Esophagus muscularis mucosa (tissue), 4 donors: ENCODE measurements around the gene PLOD2. TPM values are rescaled to one million over a fixed set of nuclear protein-coding genes. Genes with fewer than 3 reads are reported as not detected.
A peak's percentile ranks its signal among the peaks of the same experiment; 100 is the strongest.

Experiments used
- DNase-seq: peaks from one replicate; pipeline ENCODE4 v3.0.0-alpha.2; 2017; ENCODE audit errors: extremely low spot score
- H3K27ac ChIP-seq, 4 donors: fragments of 200-600 bp; sonication (generic); replicated peaks in 1 of 4; 1 replicate in 3 of 4; 2 replicates in 1 of 4; pipeline ENCODE4 v1.5.1; 2016 to 2019; ENCODE audit warnings: mild to moderate bottlenecking in 1 of 4
- H3K27me3 ChIP-seq, 4 donors: fragments of 200-600 bp; sonication (generic); one replicate each; pipeline versions ENCODE4 v1.5.1 to v1.6.0; 2016 to 2019
- H3K36me3 ChIP-seq, 4 donors: fragments of 200-600 bp; sonication (generic); one replicate each; pipeline ENCODE4 v1.5.1; 2016 to 2019
- H3K4me1 ChIP-seq, 4 donors: fragments of 200-600 bp; sonication (generic); one replicate each; pipeline ENCODE4 v1.5.1; 2016 to 2019
- H3K4me3 ChIP-seq, 4 donors: fragments of 200-600 bp; sonication (generic); 1 replicate in 2 of 4; 2 replicates in 2 of 4; pipeline ENCODE4 v1.5.1; 2016 to 2019; ENCODE audit warnings: mild to moderate bottlenecking in 4 of 4, moderate library complexity in 1 of 4
- H3K9me3 ChIP-seq, 4 donors: fragments of 200-600 bp; sonication (generic); 1 replicate in 3 of 4; 2 replicates in 1 of 4; pipeline ENCODE4 v1.5.1; 2016 to 2019
- EP300 ChIP-seq: sonication (generic); formaldehyde crosslinking; IDR thresholded peaks from one replicate; pipeline ENCODE4 v1.6.1; 2017; ENCODE audit warnings: antibody characterized with exemption
- POLR2A ChIP-seq: fragments of 450-650 bp; IDR thresholded peaks from one replicate; pipeline ENCODE4 v1.6.1; 2017; ENCODE audit warnings: antibody characterized with exemption, moderate library complexity, mild to moderate bottlenecking, low read depth
- POLR2AphosphoS5 ChIP-seq, 2 donors: sonication (generic); formaldehyde crosslinking; IDR thresholded peaks; one replicate each; pipeline ENCODE4 v1.6.1; 2017; ENCODE audit warnings: antibody characterized with exemption in 2 of 2
- WGBS: methylation state at CpG from one replicate; pipeline ENCODE4 v1.1.5; 2018; 5-methylcytosine and 5-hydroxymethylcytosine counted together
- intact Hi-C: fragments of 100-400 bp; cut with DNase I; formaldehyde crosslinking; loops from one replicate; pipeline ENCODE4 v1.15.1; 2023
- total RNA-seq, 4 donors: library from RNA; depleted of rRNA; stranded (reverse); fragments of >200 nt; gene quantifications; one replicate each; pipeline versions ENCODE4 v1.1.0 to v1.2.1, GENCODE V29; 2016
- TF ChIP-seq, protein P1 (sequence below), 3 experiments: fragments of 200-600 bp in 2 of 3; fragments of 450-650 bp in 1 of 3; sonication (generic) in 2 of 3; IDR thresholded peaks; one replicate each; pipeline ENCODE4 v1.5.1; 2017 to 2019; ENCODE audit warnings: antibody characterized with exemption in 3 of 3, mild to moderate bottlenecking in 2 of 3, moderate library complexity in 1 of 3

Gene PLOD2
- total RNA-seq, 4 donors from 2014 or later, result 48.2 to 84.7 (median 54.9) TPM

DNA sequence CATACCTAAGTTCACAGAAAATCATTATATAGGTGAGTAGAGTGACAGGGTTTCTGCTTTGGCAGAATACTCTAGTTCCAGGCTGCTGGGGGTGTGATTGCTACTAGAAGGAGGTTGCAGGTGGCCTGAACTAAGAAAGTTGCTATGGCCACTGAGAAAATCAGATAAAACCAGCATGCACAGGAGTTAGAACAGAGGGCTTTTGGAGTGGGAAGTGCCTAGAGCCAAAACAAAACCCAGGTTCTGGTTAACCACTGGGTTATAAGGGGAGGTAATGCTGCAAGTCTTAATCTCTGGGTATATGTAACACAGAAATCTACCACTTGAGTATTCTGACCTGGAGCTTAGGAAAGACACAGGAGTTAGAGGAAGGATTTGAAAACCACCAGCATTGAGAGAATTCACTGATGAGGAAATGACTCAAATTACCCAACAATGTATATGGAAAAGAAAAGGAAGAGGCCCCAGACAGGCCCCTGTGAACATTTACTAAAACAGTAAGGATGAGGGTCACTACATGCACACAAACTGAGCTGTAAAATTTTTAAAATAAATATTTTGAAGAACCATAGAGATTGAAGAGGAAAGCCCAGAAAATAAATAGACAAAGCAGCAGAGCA is 60.0 kb downstream of the PLOD2 start:
- intact Hi-C loops, result no loop called here
- peak overlapping the region in 1 of 4 donors; percentile 10 for H3K27ac ChIP-seq
- H3K27me3 ChIP-seq, result no peaks in the 10 kb centered on the region
- H3K4me1 ChIP-seq, result peaks cover 0 to 12% (median 8%) of the 10 kb centered on the region in 4 donors
- no peak for DNase-seq
- no peak for TF ChIP-seq POLR2A
- no peak for TF ChIP-seq EP300
- TF ChIP-seq, protein P1, sequence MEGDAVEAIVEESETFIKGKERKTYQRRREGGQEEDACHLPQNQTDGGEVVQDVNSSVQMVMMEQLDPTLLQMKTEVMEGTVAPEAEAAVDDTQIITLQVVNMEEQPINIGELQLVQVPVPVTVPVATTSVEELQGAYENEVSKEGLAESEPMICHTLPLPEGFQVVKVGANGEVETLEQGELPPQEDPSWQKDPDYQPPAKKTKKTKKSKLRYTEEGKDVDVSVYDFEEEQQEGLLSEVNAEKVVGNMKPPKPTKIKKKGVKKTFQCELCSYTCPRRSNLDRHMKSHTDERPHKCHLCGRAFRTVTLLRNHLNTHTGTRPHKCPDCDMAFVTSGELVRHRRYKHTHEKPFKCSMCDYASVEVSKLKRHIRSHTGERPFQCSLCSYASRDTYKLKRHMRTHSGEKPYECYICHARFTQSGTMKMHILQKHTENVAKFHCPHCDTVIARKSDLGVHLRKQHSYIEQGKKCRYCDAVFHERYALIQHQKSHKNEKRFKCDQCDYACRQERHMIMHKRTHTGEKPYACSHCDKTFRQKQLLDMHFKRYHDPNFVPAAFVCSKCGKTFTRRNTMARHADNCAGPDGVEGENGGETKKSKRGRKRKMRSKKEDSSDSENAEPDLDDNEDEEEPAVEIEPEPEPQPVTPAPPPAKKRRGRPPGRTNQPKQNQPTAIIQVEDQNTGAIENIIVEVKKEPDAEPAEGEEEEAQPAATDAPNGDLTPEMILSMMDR (IDR thresholded peaks at IDR 0.05), result no peak
- TF ChIP-seq POLR2AphosphoS5 (IDR thresholded peaks at IDR 0.05), result no peak
- H3K4me3 ChIP-seq, result no peak overlapping the region
- H3K36me3 ChIP-seq, result peaks cover 0 to 41% (median 24%) of the 10 kb centered on the region in 4 donors
- H3K9me3 ChIP-seq, result no peaks in the 10 kb centered on the region

DNA sequence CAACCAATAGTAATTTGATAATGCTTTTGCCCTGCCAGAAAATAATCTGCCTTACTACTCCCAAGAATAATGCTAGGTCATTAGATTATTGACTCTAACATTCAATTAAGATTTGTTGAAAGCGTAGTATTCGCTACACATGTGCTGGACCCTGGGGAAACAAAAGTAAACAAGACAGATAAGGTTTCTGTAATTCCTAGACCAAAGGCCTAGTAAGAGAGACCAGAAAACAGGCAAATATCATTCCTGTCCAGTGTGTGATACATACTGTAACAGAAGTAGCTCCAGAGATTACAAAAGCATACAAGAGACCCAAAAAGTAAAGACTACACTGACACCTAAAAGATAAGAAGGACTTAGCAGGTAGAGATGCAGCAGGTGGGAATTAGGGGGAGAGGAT is 60.8 kb downstream of the PLOD2 start:
- Histone ChIP-seq H3K27ac (peak overlapping the region in 2 of 4 donors; percentile 25 to 27), H3K27me3 (no peaks in the 10 kb centered on the region), H3K4me1 (peaks cover 0 to 9% (median 6%) of the 10 kb centered on the region in 4 donors), H3K36me3 (peaks cover 0 to 33% (median 20%) of the 10 kb centered on the region in 4 donors), H3K4me3 (no peak overlapping the region), H3K9me3 (no peaks in the 10 kb centered on the region)
- intact Hi-C loops, result no loop called here
- WGBS, result 76% methylated on average over 2 of the region's 2 CpGs
- TF ChIP-seq EP300, result no peak
- TF ChIP-seq POLR2A, result no peak
- TF ChIP-seq, protein P1 (IDR thresholded peaks at IDR 0.05), result no peak
- no peak for TF ChIP-seq POLR2AphosphoS5 (IDR thresholded peaks at IDR 0.05)
- no peak for DNase-seq

DNA sequence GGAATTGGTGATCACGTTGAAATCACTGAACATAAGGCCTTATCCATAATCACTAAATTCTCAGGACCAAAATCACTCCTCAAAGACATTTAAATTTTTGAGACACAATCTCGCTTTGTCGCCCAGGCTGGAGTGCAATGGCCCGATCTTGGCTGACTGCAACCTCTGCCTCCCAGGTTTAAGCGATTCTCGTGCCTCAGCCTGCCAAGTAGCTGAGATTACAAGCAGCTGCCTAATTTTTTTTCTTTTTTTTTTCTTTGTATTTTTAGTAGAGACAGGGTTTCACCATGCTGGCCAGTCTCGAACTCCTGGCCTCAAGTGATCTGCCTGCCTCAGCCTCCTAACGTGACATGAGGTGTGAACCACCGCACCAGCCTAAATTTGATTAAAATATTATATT is 61.7 kb downstream of the PLOD2 start:
- Histone ChIP-seq H3K27ac (peak overlapping the region in 2 of 4 donors; percentile 25 to 27), H3K4me1 (peaks cover 0 to 13% (median 8%) of the 10 kb centered on the region in 4 donors), H3K27me3 (no peaks in the 10 kb centered on the region), H3K36me3 (peaks cover 0 to 31% (median 20%) of the 10 kb centered on the region in 4 donors), H3K4me3 (no peak overlapping the region), H3K9me3 (no peaks in the 10 kb centered on the region)
- TF ChIP-seq EP300 (no peak), POLR2AphosphoS5 (IDR thresholded peaks at IDR 0.05) (no peak), POLR2A (no peak)
- TF ChIP-seq, protein P1 (IDR thresholded peaks at IDR 0.05), result no peak
- DNase-seq, result no peak
- intact Hi-C loops, result no loop called here
- 59% methylated on average over 9 of the region's 9 CpGs for WGBS

DNA sequence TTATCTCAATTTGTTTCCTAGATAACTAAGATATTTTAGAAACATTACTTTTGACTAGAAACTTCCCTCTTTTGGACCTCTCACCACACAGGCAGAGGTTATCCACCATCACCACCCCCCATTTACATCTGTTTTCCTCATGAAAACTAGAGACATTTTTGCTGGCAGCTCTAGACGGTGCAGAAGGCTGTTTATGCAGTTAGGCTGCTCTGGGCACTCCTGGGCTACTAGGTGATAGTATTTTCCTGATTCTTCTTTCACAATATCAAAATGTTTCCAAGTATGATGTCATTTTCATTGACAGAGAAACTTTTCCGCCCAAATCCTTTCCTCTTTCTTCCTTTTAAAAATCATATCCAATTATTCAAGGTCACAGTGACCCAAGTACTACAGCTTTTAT is 67.1 kb downstream of the PLOD2 start:
- Histone ChIP-seq H3K4me3 (no peak overlapping the region), H3K27me3 (no peaks in the 10 kb centered on the region), H3K27ac (peak overlapping the region in 1 of 4 donors; percentile 30), H3K4me1 (peaks cover 5 to 57% (median 44%) of the 10 kb centered on the region in 4 donors), H3K9me3 (no peaks in the 10 kb centered on the region), H3K36me3 (peaks cover 0 to 3% (median 0%) of the 10 kb centered on the region in 4 donors)
- intact Hi-C loops, result no loop called here
- 33% methylated on average over 2 of the region's 2 CpGs for WGBS
- no peak for TF ChIP-seq POLR2AphosphoS5 (IDR thresholded peaks at IDR 0.05)
- no peak for TF ChIP-seq EP300
- TF ChIP-seq POLR2A, result no peak
- TF ChIP-seq, protein P1 (IDR thresholded peaks at IDR 0.05), result no peak
- no peak for DNase-seq

DNA sequence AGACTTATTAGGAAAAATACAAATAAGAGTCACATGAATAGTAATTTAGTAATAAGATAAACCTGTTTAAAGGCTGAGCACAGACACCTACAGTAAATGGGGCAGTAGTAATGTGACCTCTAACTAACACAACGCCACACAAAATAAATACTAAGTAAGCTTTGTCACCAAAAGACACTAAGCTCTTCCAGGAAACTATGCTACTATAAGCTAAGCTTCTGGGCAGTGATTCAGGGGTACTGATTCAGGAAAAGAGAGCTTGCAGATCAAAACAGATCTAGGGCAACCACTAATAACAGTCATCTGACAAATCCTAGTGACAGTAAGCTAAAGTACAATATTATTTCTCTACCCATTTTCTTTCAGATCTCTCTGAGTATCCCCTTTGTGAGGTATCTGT is 68.8 kb downstream of the PLOD2 start:
- H3K9me3 ChIP-seq, result no peaks in the 10 kb centered on the region
- no peaks in the 10 kb centered on the region for H3K36me3 ChIP-seq
- no peak for TF ChIP-seq POLR2AphosphoS5 (IDR thresholded peaks at IDR 0.05)
- TF ChIP-seq EP300, result no peak
- no peak for TF ChIP-seq POLR2A
- TF ChIP-seq, protein P1 (IDR thresholded peaks at IDR 0.05), result no peak
- no peak overlapping the region for H3K4me3 ChIP-seq
- 36% methylated on average over 1 of the region's 1 CpG for WGBS
- H3K27me3 ChIP-seq, result no peaks in the 10 kb centered on the region
- H3K4me1 ChIP-seq, result peaks cover 5 to 57% (median 44%) of the 10 kb centered on the region in 4 donors
- intact Hi-C loops, result no loop called here
- peak overlapping the region in 1 of 4 donors; percentile 29 for H3K27ac ChIP-seq
- no peak for DNase-seq
